IMR-90 (cell line): ENCODE measurements around the gene PRMT7. TPM values are rescaled to one million over a fixed set of nuclear protein-coding genes. Genes with fewer than 3 reads are reported as not detected.

Source experiments
- ATAC-seq: fragments of 200-7000 bp; cut with Tn5 transposase; 2 replicates; pipeline ENCODE4 v1.9.1; 2020; ENCODE audit warnings: low read depth, mild to moderate bottlenecking, moderate library complexity
- BruUV-seq: library from RNA; stranded (reverse); fragments of 400-500 nt; replicated peaks from 2 replicates; lab custom pipeline; 2021; lab: Mats Ljungman, UMichigan
- CTCF ChIA-PET: fragments of 300-600 bp; formaldehyde crosslinking; extraction: SDS; loops from one replicate; lab custom pipeline; 2021; ENCODE audit warnings: antibody characterized with exemption; lab: Yijun Ruan, JAX
- POLR2A ChIA-PET: fragments of 300-600 bp; sonication (Branson Sonifier 250); formaldehyde crosslinking; loops from one replicate; lab custom pipeline; 2022; ENCODE audit warnings: antibody characterized with exemption; ENCODE audit not compliant: unreplicated experiment; lab: Charles Lee
- DNase-seq: peaks from one replicate; pipeline ENCODE4 v3.0.0; 2013
- H2AFZ ChIP-seq: replicated peaks from 2 replicates; pipeline ENCODE3; 2013; ENCODE audit warnings: low read length, mild to moderate bottlenecking; ENCODE audit not compliant: poor library complexity
- H2AK5ac ChIP-seq: 2 replicates; pipeline ENCODE4 v1.6.1; 2013; ENCODE audit warnings: low read depth, low read length, inconsistent platforms
- H2AK9ac ChIP-seq: replicated peaks from 2 replicates; pipeline ENCODE3; 2013; ENCODE audit warnings: mild to moderate bottlenecking, low read depth, low read length, moderate library complexity; ENCODE audit not compliant: poor library complexity
- H2BK120ac ChIP-seq: 2 replicates; pipeline ENCODE4 v1.6.1; 2013; ENCODE audit warnings: low read depth, low read length, inconsistent platforms
- H2BK15ac ChIP-seq: 3 replicates; pipeline ENCODE4 v1.6.1; 2013; ENCODE audit warnings: low read depth, low read length, inconsistent platforms
- H2BK20ac ChIP-seq: 2 replicates; pipeline ENCODE4 v1.6.1; 2013; ENCODE audit warnings: low read depth, mild to moderate bottlenecking, inconsistent platforms, low read length, moderate library complexity
- H2BK5ac ChIP-seq: 2 replicates; pipeline ENCODE4 v1.6.1; 2013; ENCODE audit warnings: mild to moderate bottlenecking, low read depth, low read length, inconsistent platforms; ENCODE audit not compliant: poor library complexity, severe bottlenecking
- H3K14ac ChIP-seq: replicated peaks from 2 replicates; pipeline ENCODE4 v1.6.1; 2013; ENCODE audit warnings: low read depth, low read length, inconsistent platforms
- H3K18ac ChIP-seq: 2 replicates; pipeline ENCODE4 v1.6.1; 2013; ENCODE audit warnings: low read depth, low read length, control low read depth
- H3K23ac ChIP-seq: 2 replicates; pipeline ENCODE4 v1.6.1; 2013; ENCODE audit warnings: low read depth, low read length, inconsistent platforms
- H3K27ac ChIP-seq: 2 replicates; pipeline ENCODE4 v1.5.1; 2013; ENCODE audit warnings: mild to moderate bottlenecking, control low read depth, low read length; ENCODE audit not compliant: insufficient read depth
- H3K27me3 ChIP-seq: 2 replicates; pipeline ENCODE4 v1.6.1; 2013; ENCODE audit warnings: low read length; ENCODE audit not compliant: control insufficient read depth, insufficient read depth
- H3K36me3 ChIP-seq: 2 replicates; pipeline ENCODE4 v1.6.1; 2013; ENCODE audit warnings: low read length, mixed read lengths; ENCODE audit not compliant: control insufficient read depth, insufficient read depth
- H3K4ac ChIP-seq: 2 replicates; pipeline ENCODE4 v1.6.1; 2013; ENCODE audit warnings: low read depth, low read length, inconsistent platforms
- H3K4me1 ChIP-seq: 2 replicates; pipeline ENCODE4 v1.6.1; 2013; ENCODE audit warnings: low read length, mixed read lengths; ENCODE audit not compliant: control insufficient read depth, insufficient read depth
- H3K4me2 ChIP-seq: 2 replicates; pipeline ENCODE4 v1.6.1; 2013; ENCODE audit warnings: low read depth, mild to moderate bottlenecking, control low read depth, low read length, moderate library complexity
- H3K4me3 ChIP-seq: 2 replicates; pipeline ENCODE4 v1.5.1; 2013; ENCODE audit warnings: low read depth, mild to moderate bottlenecking, control low read depth, low read length, moderate library complexity; ENCODE audit not compliant: insufficient read depth
- H3K56ac ChIP-seq: 2 replicates; pipeline ENCODE4 v1.6.1; 2013; ENCODE audit warnings: low read length, inconsistent platforms; ENCODE audit not compliant: insufficient read depth; ENCODE audit errors: extremely low read depth
- H3K79me1 ChIP-seq, 2 experiments: 2 replicates each; pipeline ENCODE4 v1.6.1; 2013; ENCODE audit warnings: low read length in 2 of 2, inconsistent platforms in 1 of 2, low read depth in 1 of 2
- H3K9ac ChIP-seq: 2 replicates; pipeline ENCODE4 v1.6.1; 2013; ENCODE audit warnings: low read depth, low read length, control low read depth
- H3K9me1 ChIP-seq: 2 replicates; pipeline ENCODE4 v1.6.1; 2013; ENCODE audit warnings: low read length, inconsistent platforms; ENCODE audit not compliant: insufficient read depth
- H3K9me3 ChIP-seq: 2 replicates; pipeline ENCODE4 v1.6.1; 2013; ENCODE audit warnings: low read length; ENCODE audit not compliant: control insufficient read depth, insufficient read depth
- H4K20me1 ChIP-seq: 2 replicates; pipeline ENCODE4 v1.6.1; 2013; ENCODE audit warnings: low read length, inconsistent platforms; ENCODE audit not compliant: insufficient read depth
- H4K5ac ChIP-seq: 2 replicates; pipeline ENCODE4 v1.6.1; 2013; ENCODE audit warnings: mild to moderate bottlenecking, low read depth, low read length, control low read depth
- H4K8ac ChIP-seq, 2 experiments: 2 replicates each; pipeline ENCODE4 v1.6.1; 2013; ENCODE audit warnings: low read depth in 2 of 2, low read length in 2 of 2, control low read depth in 1 of 2, inconsistent platforms in 1 of 2
- H4K91ac ChIP-seq: 2 replicates; pipeline ENCODE4 v1.6.1; 2013; ENCODE audit warnings: low read depth, low read length, inconsistent platforms; ENCODE audit not compliant: insufficient read depth
- BHLHE40 ChIP-seq: fragments of 150-350 bp; IDR thresholded peaks from 2 replicates; pipeline ENCODE4 v1.6.1; 2016; ENCODE audit warnings: mild to moderate bottlenecking, low read depth, low read length
- CEBPB ChIP-seq: IDR thresholded peaks from 2 replicates; pipeline ENCODE4 v1.6.1; 2012; ENCODE audit warnings: low read depth, low read length, improper control_type of control experiment
- CHD1 ChIP-seq: IDR thresholded peaks from 2 replicates; pipeline ENCODE4 v1.6.1; 2012; ENCODE audit warnings: low read depth, low read length, improper control_type of control experiment
- CTCF ChIP-seq: conservative IDR thresholded peaks from 2 replicates; pipeline ENCODE4 v1.5.1; 2012; ENCODE audit warnings: mild to moderate bottlenecking, low read depth, low read length, improper control_type of control experiment
- FOS ChIP-seq: fragments of 150-350 bp; IDR thresholded peaks from 2 replicates; pipeline ENCODE4 v1.6.1; 2016; ENCODE audit warnings: low read depth, low read length
- MAFK ChIP-seq: IDR thresholded peaks from 2 replicates; pipeline ENCODE4 v1.6.1; 2012; ENCODE audit warnings: low read depth, low read length, improper control_type of control experiment
- MAZ ChIP-seq: IDR thresholded peaks from 2 replicates; pipeline ENCODE4 v1.6.1; 2012; ENCODE audit warnings: low read depth, mild to moderate bottlenecking, low read length, improper control_type of control experiment, moderate library complexity, borderline replicate concordance
- MXI1 ChIP-seq: IDR thresholded peaks from 2 replicates; pipeline ENCODE4 v1.6.1; 2012; ENCODE audit warnings: low read depth, mild to moderate bottlenecking, low read length, moderate library complexity, borderline replicate concordance
- NFE2L2 ChIP-seq: fragments of 150-350 bp; IDR thresholded peaks from 2 replicates; pipeline ENCODE4 v1.6.1; 2016; ENCODE audit warnings: low read depth, mild to moderate bottlenecking, low read length
- RAD21 ChIP-seq: IDR thresholded peaks from 2 replicates; pipeline ENCODE4 v1.6.1; 2012; ENCODE audit warnings: low read length, improper control_type of control experiment
- RCOR1 ChIP-seq: IDR thresholded peaks from 2 replicates; pipeline ENCODE4 v1.6.1; 2012; ENCODE audit warnings: mild to moderate bottlenecking, low read length, improper control_type of control experiment; ENCODE audit not compliant: insufficient replicate concordance
- RFX5 ChIP-seq: IDR thresholded peaks from 2 replicates; pipeline ENCODE4 v1.8.0; 2012; ENCODE audit warnings: low read depth, mild to moderate bottlenecking, low read length, moderate library complexity
- SMC3 ChIP-seq: fragments of 150-350 bp; IDR thresholded peaks from 2 replicates; pipeline ENCODE4 v1.6.1; 2016; ENCODE audit warnings: low read depth, mild to moderate bottlenecking, antibody characterized with exemption, low read length, moderate library complexity
- USF2 ChIP-seq: fragments of 150-350 bp; IDR thresholded peaks from 2 replicates; pipeline ENCODE4 v1.6.1; 2017; ENCODE audit warnings: mild to moderate bottlenecking, antibody characterized with exemption, low read length, low read depth
- WGBS, 2 experiments: methylation state at CpG; one replicate each; pipeline versions ENCODE4 v1.1.5 to v1.1.7; 2013; ENCODE audit warnings: missing lambda C conversion rate in 2 of 2; ENCODE audit not compliant: insufficient read length in 1 of 2; ENCODE audit errors: extremely low coverage in 2 of 2; 5-methylcytosine and 5-hydroxymethylcytosine counted together
- dilution Hi-C: fragments of 300-500 bp; cut with HindIII; formaldehyde crosslinking; loops from one replicate; pipeline ENCODE4 v1.14.3; 2018; ENCODE audit warnings: low sequenced_read_pairs; ENCODE audit not compliant: unreplicated experiment
- in situ Hi-C: fragments of 300-500 bp; cut with MboI; formaldehyde crosslinking; loops from 3 replicates; pipeline ENCODE4 v1.14.3; 2019; ENCODE audit warnings: low sequenced_read_pairs, inconsistent platforms, mixed read lengths
- intact Hi-C: fragments of 100-400 bp; cut with micrococcal nuclease; formaldehyde crosslinking; loops from 2 replicates; pipeline ENCODE4 v1.10.0; 2022
- polyA plus RNA-seq, 3 experiments: library from polyadenylated mRNA; depleted of rRNA; stranded (reverse); fragments of >200 nt; gene quantifications; 2 replicates each; pipeline ENCODE4 v1.2.3, GENCODE V29; 2012; ENCODE audit warnings: low replicate concordance in 1 of 3
- total RNA-seq: library from RNA; depleted of rRNA; stranded (reverse); fragments of >200 nt; gene quantifications from 2 replicates; pipeline ENCODE4 v1.2.3, GENCODE V29; 2012
- TF ChIP-seq, protein P1 (sequence below): fragments of 150-350 bp; IDR thresholded peaks from 2 replicates; pipeline ENCODE4 v1.6.1; 2016; ENCODE audit warnings: low read depth, mild to moderate bottlenecking, low read length, moderate library complexity, borderline replicate concordance

Gene PRMT7
- total and polyA plus RNA-seq, 2 of the 4 experiments (the other 2 are of a cell fraction) = 63.1 to 68.6 TPM

DNA sequence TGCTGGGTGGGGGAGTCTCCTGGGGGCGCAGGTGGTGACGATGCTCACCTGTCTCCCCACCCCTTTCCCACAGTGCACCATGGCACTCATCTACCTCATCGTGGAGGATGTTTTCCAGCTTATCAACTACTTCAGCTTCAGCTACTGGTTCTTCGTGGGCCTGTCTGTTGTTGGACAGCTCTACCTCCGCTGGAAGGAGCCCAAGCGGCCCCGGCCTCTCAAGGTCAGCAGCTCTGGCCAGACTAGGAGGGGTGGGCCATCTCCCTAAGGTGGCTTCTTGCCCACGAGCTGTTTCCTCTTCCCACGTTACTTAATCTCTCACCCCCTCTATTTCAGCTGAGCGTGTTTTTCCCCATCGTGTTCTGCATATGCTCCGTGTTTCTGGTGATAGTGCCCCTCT, 14.5 kb upstream of the PRMT7 start:
- no peak overlapping the region for H3K4ac ChIP-seq
- no peaks in the 10 kb centered on the region for H3K9me3 ChIP-seq
- peaks cover 16% of the 10 kb centered on the region for H4K20me1 ChIP-seq
- in situ Hi-C loops = no loop called here
- no peak overlapping the region for H3K27ac ChIP-seq
- no peak overlapping the region for H3K14ac ChIP-seq
- H3K9ac ChIP-seq = no peak overlapping the region
- no peak for DNase-seq
- H2BK120ac ChIP-seq = no peak overlapping the region
- H4K8ac ChIP-seq = no peak overlapping the region
- no peak overlapping the region for H3K18ac ChIP-seq
- H2AFZ ChIP-seq = no peak overlapping the region
- 90% methylated on average over 6 of the region's 12 CpGs; no CpG with 5 or more reads in 1 of the 2 experiments for WGBS, 2 experiments
- intact Hi-C loops = loop anchor here (5.0 kb wide), 1 partner anchor 34 kb away; the partner anchor contains the start of gene SLC7A6
- no peak overlapping the region for H3K56ac ChIP-seq
- H2BK15ac ChIP-seq = no peak overlapping the region
- H2AK9ac ChIP-seq = no peak overlapping the region
- H3K79me1 ChIP-seq = peaks cover 23 to 68% of the 10 kb centered on the region in 2 experiments
- peaks cover 10% of the 10 kb centered on the region for H3K9me1 ChIP-seq
- CTCF ChIA-PET = no interaction called here
- H4K5ac ChIP-seq = no peak overlapping the region
- H3K4me2 ChIP-seq = no peak overlapping the region
- H3K4me1 ChIP-seq = peaks cover 7% of the 10 kb centered on the region; the same call in 1 of the 2 replicates
- ATAC-seq = no peak
- no peak overlapping the region for H2BK5ac ChIP-seq
- H2BK20ac ChIP-seq = no peak overlapping the region
- H3K4me3 ChIP-seq = no peak overlapping the region
- H3K36me3 ChIP-seq = peaks cover 57% of the 10 kb centered on the region
- H3K27me3 ChIP-seq = no peaks in the 10 kb centered on the region
- no peak overlapping the region for H4K91ac ChIP-seq
- dilution Hi-C loops = no loop called here
- H2AK5ac ChIP-seq = no peak overlapping the region
- POLR2A ChIA-PET = no interaction called here
- no TSS peak for BruUV-seq
- TF ChIP-seq RFX5 (no peak), RAD21 (no peak), NFE2L2 (no peak), CHD1 (no peak), SMC3 (no peak), MXI1 (no peak), RCOR1 (no peak), FOS (no peak), MAFK (no peak), CEBPB (no peak), CTCF (no peak), MAZ (no peak), BHLHE40 (no peak), USF2 (no peak)
- TF ChIP-seq, protein P1, sequence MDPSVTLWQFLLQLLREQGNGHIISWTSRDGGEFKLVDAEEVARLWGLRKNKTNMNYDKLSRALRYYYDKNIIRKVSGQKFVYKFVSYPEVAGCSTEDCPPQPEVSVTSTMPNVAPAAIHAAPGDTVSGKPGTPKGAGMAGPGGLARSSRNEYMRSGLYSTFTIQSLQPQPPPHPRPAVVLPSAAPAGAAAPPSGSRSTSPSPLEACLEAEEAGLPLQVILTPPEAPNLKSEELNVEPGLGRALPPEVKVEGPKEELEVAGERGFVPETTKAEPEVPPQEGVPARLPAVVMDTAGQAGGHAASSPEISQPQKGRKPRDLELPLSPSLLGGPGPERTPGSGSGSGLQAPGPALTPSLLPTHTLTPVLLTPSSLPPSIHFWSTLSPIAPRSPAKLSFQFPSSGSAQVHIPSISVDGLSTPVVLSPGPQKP = no peak
- no peak overlapping the region for H3K23ac ChIP-seq
